Stimulated activated CD4-positive, alpha-beta T cell treated with anti-CD3 and anti-CD28 coated beads, Interleukin-12 subunit alpha, Interleukin-12 subunit beta, amount 100 ng/mL, for 48 hours (primary cell): ENCODE measurements around the gene AMMECR1L.
"Not testable (repeated sequence)": the region's sequence is repeated elsewhere in the genome, so short reads cannot be mapped to it uniquely, and the experiment has no call there.

ENCODE experiments used
- DNase-seq, 3 donors: peaks; one replicate each; pipeline ENCODE4 v3.0.0-alpha.2; 2020; ENCODE audit warnings: low read depth in 2 of 3, low spot score in 1 of 3

AMMECR1L gene

DNA sequence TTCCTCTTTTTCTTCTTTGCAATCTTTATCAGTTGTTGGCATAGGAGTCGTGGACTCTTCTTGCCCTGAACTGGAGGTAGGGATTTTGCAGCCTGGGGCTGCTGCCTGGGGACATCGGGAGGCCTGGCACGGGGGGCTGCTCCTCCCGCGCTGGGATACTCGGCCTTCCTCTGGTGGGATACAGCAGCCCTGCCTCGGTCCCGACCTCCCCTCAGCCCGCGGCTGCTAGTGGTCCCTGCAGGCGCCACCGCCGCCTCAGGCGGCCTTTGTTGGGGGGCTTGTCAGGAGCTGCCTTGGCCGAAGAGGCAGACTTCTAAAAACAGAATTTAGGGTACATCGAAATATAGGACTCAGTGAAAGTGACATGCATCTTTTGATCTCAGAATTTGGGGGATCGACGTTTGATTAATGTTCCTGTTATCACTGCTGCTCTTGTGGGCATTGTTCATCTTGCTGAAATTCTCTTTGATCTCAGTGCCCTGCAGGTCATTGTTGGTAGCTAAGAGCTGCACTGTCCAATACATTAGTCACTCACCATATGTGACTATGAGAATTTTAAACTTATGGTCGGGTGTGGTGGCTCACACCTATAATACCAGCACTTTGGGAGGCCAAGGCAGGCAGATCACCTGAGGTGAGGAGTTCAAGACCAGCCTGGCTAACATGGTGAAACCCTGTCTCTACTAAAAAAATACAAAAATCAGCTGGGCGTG, 44.1 kb downstream of the AMMECR1L start:
- no peak for DNase-seq

DNA sequence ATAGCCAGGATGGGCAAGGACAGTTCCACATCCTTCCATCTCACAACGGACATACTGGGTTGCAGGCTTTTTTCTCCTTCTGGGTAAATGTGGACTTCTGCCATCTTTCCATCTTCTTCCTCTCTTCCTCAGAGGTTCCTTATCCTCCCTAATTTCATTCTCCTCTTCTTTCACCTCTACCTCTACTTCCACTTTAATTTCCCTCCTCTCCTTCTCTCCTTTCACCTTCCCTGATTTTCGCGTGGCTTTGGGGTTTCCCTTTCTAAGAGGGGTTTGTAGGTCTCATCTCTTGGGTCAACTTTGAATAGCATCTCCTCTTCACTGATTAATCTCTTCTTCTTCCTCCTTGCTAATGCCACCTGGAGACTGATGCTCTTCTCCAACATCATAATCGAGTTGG, 44.9 kb downstream of the AMMECR1L start:
- DNase-seq = no peak

DNA sequence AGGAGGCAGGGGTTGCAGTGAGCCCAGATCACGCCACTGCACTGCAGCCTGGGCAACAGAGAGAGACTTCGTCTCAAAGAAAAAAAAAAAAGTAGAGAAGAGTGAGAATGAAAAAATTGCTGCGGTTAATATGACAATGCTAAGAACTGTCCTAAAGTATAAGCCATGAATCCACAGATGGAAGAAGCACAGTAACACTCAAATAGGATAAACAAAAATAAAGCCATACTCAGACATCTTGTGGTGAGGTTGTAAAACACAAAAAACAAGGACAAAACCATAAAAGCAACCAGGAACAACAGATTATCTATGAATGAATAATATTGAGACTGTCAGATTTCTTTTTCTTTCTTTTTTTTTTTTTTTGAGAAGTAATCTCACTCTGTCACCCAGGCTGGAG, 50.8 kb downstream of the AMMECR1L start:
- DNase-seq = no peak

DNA sequence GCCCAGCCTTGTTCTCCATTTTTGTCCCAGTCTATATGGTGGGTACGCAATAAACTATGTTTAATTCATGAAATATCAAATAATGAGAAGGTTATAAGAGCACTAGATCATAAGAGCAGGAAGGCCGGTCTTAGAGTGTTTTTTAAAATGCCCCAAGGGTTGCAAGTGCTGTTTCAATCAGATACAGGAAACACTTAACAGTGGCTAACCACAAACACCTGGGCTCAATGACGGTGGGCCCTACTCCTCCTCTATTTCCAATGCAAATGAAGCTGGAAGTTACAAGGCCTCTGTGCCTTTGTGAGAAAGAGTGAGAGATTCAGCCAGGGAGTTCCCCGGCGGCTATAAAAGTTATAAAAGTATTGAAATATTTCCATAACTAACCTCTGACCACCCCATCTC, 55.9 kb downstream of the AMMECR1L start:
- DNase-seq = peak; percentile 51 to 66 (median 53)

DNA sequence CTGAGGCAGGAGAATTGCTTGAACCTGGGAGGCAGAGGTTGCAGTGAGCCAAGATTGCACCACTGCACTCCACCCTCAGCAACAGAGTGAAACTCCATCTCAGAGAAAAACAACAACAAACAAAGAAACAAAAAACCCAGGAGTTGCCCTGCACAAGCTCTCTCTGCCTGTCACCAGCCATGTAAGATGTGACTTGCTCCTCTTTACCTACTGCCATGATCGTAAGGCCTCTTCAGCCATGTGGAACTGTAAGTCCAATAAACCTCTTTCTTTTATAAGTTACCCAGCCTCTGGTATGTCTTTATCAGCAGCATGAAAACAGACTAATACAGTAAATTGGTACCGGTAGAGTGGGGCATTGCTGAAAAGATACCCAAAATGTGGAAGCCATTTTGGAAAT, 59.0 kb downstream of the AMMECR1L start:
- DNase-seq = not testable (repeated sequence)

DNA sequence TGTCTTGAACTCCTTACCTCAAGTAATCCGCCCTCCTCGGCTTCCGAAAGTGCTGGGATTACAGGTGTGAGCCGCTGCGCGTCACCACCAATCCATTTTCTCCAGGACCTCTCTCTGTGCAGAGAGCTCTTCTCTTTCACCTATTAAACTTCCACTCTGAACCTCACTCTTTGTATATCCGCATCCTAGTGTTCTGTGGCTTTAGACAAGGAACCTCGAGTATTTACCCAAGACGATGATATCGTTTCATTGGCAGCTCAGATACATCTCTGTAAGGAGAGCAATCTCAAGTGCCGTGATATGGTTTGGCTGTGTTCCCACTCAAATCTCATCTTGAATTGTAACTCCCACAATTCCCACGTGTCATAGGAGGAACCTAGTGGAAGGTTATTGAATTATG, 59.7 kb downstream of the AMMECR1L start:
- no peak for DNase-seq

DNA sequence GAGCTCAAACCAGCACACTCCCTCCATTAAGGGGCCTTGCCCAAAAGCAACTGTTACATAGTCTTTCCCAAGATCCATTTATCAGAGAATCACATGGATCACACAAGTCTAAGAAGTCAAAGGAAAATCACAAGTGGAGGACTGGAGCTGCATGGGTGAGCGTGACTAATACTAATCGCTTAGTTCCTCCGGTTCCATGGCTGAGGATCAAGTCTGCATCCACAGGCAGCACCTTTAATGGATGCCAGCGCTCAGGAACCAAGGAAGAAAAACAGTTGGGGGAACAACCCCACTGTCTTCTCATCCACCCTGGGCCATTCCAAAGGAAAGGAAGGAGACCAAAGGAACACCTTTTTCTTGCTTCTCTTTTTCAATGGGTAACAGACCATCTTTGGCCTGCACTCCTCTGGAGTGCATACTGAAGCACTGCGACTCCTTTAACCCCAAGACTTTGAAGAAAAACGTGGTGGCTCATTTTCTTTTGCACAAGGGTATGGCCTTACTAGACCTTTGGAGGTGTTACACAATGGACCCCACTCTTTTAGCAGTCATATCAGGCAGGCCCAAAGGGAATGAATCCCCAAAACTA, 65.6 kb downstream of the AMMECR1L start:
- DNase-seq = no peak

DNA sequence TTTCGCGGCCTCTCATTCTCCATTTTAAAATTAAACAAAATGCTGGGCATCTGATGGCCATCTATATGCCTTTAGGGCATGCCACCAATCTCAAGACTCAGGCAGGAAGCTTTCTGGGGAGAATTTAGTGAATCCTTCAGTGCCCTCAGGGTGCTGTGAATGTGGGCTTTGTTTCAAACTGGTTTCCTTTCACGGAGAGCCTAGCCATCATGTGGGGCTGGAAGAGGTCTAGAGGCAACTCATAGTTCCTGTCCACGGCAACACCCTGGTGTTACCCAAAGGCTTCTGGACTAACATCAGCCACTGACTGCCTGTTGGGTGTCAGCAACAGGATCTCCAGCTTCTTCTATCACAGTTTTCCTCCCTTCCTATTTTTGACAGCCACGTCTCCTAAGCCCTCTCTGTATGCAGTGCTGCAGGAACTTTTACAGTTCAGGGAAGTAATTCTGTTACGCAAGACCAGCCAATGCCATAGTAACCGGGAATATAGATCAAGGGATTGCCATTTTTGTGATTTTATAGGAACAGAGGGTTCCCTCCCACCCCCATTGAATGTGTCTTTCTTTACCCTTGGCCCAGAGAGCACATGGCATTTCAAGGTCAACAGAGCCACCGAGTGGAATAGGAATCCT, 66.8 kb downstream of the AMMECR1L start:
- DNase-seq = no peak

DNA sequence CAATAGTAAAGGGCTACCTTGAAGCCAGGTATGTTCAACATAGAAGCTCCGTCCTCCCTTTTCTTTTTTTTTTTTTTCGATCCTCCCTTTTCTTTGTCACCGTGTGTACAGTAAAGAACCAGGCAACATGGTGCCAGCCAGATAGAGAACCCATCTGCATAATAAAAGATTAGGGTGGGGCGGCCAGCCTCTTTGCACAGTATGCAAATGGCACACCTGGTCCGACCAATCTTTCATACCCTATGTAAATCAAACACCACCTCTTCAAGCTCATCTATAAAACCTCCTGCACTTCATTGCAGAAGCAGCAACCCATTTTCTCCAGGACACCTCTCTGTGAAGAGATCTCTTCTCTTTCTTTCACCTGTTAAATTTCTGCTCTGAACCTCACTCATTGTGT, 67.5 kb downstream of the AMMECR1L start:
- DNase-seq = no peak

DNA sequence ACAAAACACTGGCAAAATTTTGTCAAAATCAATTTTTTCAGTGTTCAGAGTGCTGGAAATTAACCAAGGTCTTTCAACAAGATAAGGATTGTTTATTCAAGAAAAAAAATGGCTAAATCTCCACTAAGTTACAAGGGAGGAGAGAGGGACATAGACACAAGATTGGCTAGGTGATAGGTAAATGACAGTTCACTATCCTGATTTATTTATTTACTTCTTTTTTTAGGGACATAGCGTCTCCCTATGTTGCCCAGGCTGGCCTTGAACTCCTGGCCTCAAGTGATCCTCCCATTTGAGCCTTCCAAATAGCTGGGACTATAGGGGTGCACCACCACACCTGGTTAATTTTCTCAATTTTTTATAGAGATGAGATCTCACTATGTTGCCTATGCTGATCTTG, 71.1 kb downstream of the AMMECR1L start:
- DNase-seq = no peak

DNA sequence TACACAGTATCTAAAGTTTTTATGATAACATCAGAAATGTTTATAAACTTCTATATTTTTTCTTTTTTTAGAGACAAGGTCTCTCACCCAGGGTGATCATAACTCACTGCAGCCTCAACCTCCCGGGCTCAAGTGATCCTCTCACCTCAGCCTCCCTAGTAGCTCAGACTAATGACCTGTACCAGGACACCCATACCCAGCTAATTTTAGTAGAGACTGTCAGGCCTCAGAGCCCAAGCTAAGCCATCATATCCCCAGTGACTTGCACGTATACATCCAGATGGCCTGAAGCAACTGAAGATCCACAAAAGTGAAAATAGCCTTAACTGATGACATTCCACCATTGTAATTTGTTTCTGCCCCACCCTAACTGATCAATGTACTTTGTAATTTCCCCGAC, 73.3 kb downstream of the AMMECR1L start:
- not testable (repeated sequence) for DNase-seq
